Suprapubic skin (tissue), 3 donors: ENCODE data around the gene PRKAG2.

Experiments
- EP300 ChIP-seq: sonication (generic); formaldehyde crosslinking; IDR thresholded peaks from one replicate; pipeline ENCODE4 v1.6.1; 2017; ENCODE audit warnings: antibody characterized with exemption
- POLR2A ChIP-seq, 2 donors: fragments of 450-650 bp; IDR thresholded peaks; one replicate each; pipeline ENCODE4 v1.6.1; 2017; ENCODE audit warnings: antibody characterized with exemption in 2 of 2, mild to moderate bottlenecking in 2 of 2, moderate library complexity in 2 of 2
- TF ChIP-seq, protein P1 (sequence below), 2 donors: fragments of 200-600 bp in 1 of 2; fragments of 450-650 bp in 1 of 2; sonication (generic) in 1 of 2; IDR thresholded peaks; one replicate each; pipeline ENCODE4 v1.5.1; 2016 to 2019; ENCODE audit warnings: antibody characterized with exemption in 2 of 2, mild to moderate bottlenecking in 1 of 2, moderate library complexity in 1 of 2

DNA sequence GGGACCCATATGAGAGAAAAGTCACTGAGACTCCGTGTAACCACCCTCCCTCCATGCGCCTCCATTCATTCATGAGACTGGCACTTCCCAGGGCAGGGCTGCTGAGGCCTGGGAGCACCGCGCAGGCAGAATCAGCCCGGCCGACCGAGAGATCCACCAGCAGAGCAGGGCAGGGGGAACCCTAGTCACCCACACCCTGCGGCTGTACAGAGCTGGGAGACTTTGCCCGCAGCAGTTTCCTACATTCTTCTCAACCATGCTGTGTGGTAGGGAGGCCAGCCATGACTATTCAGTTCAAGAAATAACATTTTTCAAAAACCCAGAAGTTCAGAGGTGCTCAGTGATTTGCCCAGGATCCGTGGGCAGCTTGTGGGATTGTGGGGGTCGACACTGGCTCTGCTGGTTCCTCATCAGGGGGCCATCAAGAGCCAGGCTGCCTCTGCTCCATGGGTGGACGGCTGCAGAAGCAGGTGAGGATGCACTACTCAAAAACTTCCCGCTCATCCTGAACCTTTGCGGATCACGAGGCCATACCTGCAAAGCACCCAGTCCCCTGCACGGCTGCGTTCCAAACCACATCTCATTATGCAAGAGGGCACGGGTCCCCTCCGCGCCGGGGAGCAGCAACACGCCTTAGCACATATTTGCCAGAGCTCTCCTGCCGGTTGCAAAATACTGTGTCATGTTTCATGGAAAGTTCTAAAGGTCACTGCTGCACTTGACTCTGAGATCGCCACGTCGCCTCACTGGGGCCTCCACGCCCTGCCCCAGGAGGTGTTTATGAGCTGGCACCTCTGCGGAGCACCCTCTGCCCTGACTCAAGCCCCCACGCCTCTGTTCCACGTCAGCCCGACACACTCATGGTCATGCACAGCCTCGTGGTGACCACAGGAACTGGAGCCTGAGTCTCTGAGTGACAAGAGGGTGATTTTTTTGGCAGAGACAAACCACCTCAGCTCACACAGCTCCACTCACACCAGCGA is 132.0 kb downstream of the PRKAG2 start:
- TF ChIP-seq, protein P1, sequence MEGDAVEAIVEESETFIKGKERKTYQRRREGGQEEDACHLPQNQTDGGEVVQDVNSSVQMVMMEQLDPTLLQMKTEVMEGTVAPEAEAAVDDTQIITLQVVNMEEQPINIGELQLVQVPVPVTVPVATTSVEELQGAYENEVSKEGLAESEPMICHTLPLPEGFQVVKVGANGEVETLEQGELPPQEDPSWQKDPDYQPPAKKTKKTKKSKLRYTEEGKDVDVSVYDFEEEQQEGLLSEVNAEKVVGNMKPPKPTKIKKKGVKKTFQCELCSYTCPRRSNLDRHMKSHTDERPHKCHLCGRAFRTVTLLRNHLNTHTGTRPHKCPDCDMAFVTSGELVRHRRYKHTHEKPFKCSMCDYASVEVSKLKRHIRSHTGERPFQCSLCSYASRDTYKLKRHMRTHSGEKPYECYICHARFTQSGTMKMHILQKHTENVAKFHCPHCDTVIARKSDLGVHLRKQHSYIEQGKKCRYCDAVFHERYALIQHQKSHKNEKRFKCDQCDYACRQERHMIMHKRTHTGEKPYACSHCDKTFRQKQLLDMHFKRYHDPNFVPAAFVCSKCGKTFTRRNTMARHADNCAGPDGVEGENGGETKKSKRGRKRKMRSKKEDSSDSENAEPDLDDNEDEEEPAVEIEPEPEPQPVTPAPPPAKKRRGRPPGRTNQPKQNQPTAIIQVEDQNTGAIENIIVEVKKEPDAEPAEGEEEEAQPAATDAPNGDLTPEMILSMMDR (IDR thresholded peaks at IDR 0.05): peak in 1 of 2 donors; percentile 19
- TF ChIP-seq EP300: no peak
- no peak for TF ChIP-seq POLR2A (IDR thresholded peaks at IDR 0.05)
